ENCODE data around the gene SLC2A1.

Gene SLC2A1

GRCh38 chr1:42975561-42976225 lies 17.0 kb upstream of the SLC2A1 start:
- in situ Hi-C loops (cut with MboI; ENCODE audit: low sequenced_read_pairs, unreplicated experiment): no loop called here
- no peak for TF ChIP-seq CTCF (IDR thresholded peaks at IDR 0.05; ENCODE audit: borderline replicate concordance, control extremely low read depth, extremely low read depth, insufficient read depth, missing control alignments)
- no peak for DNase-seq (ENCODE audit: low spot score)

GRCh38 chr1:42974767-42975437 lies 16.2 kb upstream of the SLC2A1 start:
- DNase-seq (ENCODE audit: low spot score): no peak
- TF ChIP-seq CTCF (IDR thresholded peaks at IDR 0.05; ENCODE audit: borderline replicate concordance, control extremely low read depth, extremely low read depth, insufficient read depth, missing control alignments): no peak
- in situ Hi-C loops (cut with MboI; ENCODE audit: low sequenced_read_pairs, unreplicated experiment): no loop called here

- in situ Hi-C loops (cut with MboI; ENCODE audit: low sequenced_read_pairs, unreplicated experiment): no loop called here
- DNase-seq (ENCODE audit: low spot score): no peak
- no peak for TF ChIP-seq CTCF (IDR thresholded peaks at IDR 0.05; ENCODE audit: borderline replicate concordance, control extremely low read depth, extremely low read depth, insufficient read depth, missing control alignments)
Measured at GRCh38 chr1:42973799-42974198, 15.1 kb upstream of the SLC2A1 start.

- in situ Hi-C loops (cut with MboI; ENCODE audit: low sequenced_read_pairs, unreplicated experiment): no loop called here
- no peak for TF ChIP-seq CTCF (IDR thresholded peaks at IDR 0.05; ENCODE audit: borderline replicate concordance, control extremely low read depth, extremely low read depth, insufficient read depth, missing control alignments)
- DNase-seq (ENCODE audit: low spot score): no peak
Measured at GRCh38 chr1:42973286-42973685, 14.6 kb upstream of the SLC2A1 start.

- DNase-seq (ENCODE audit: low spot score): no peak
- TF ChIP-seq CTCF (IDR thresholded peaks at IDR 0.05; ENCODE audit: borderline replicate concordance, control extremely low read depth, extremely low read depth, insufficient read depth, missing control alignments): no peak
Measured at GRCh38 chr1:42971841-42972291, 13.2 kb upstream of the SLC2A1 start.

GRCh38 chr1:42970143-42970542 lies 11.5 kb upstream of the SLC2A1 start:
- in situ Hi-C loops (cut with MboI; ENCODE audit: low sequenced_read_pairs, unreplicated experiment): no loop called here
- no peak for DNase-seq (ENCODE audit: low spot score)
- no peak for TF ChIP-seq CTCF (IDR thresholded peaks at IDR 0.05; ENCODE audit: borderline replicate concordance, control extremely low read depth, extremely low read depth, insufficient read depth, missing control alignments)

More at GRCh38 chr1:42971841-42972291, 13.2 kb upstream of the SLC2A1 start:
- in situ Hi-C loops (cut with MboI; ENCODE audit: low sequenced_read_pairs, unreplicated experiment): no loop called here
